NCI-H146 treated with DMSO at 0.1 percent for 48 hours (cell line): Measurements from ENCODE around the gene PEX14.

Experiments
- DNase-seq: peaks from one replicate; lab custom pipeline; 2025; ENCODE audit not compliant: unreplicated experiment; lab: John Stamatoyannopoulos, UW

The PEX14 gene

DNA sequence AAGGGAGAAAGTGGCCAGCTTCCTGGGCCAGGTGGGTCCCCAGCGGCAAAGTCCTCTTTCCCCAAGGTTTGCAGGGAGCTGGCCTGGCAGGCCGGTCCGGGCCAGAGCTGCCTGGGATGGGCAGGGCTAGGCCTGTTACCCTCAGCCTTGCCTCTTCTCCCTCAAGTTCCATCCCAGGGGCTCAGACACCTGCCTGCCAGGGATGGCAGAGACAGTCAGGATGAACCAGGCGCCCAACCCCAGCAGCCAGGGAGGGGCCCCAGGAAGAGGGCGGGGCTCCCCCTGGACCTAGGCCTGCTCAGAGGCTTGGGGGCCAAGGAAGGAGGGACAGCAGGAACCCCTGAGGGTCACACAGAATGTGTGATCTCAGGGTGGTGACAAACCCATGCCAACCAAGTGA, 201.1 kb downstream of the PEX14 start:
- no peak for DNase-seq

DNA sequence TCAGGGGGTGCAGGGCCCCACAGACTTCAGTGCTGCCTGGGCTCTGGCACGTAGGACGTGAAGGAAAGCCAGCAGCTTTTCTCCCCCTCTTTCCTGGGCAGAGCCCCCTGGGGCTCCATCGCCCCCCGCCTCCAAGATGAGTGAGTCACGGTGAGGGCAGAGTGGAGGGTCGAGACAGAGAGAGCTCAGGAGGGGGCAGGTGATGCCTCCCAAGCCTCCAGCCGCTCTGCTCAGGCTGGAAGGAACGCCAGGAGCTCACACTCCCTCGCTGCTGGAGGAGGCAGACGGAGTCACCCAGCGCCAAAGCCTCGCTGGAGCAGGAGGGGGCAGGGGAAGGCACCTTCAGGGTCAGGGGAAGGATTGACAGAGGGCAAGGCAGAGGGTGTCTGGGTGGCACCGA, 202.2 kb downstream of the PEX14 start:
- DNase-seq: no peak

DNA sequence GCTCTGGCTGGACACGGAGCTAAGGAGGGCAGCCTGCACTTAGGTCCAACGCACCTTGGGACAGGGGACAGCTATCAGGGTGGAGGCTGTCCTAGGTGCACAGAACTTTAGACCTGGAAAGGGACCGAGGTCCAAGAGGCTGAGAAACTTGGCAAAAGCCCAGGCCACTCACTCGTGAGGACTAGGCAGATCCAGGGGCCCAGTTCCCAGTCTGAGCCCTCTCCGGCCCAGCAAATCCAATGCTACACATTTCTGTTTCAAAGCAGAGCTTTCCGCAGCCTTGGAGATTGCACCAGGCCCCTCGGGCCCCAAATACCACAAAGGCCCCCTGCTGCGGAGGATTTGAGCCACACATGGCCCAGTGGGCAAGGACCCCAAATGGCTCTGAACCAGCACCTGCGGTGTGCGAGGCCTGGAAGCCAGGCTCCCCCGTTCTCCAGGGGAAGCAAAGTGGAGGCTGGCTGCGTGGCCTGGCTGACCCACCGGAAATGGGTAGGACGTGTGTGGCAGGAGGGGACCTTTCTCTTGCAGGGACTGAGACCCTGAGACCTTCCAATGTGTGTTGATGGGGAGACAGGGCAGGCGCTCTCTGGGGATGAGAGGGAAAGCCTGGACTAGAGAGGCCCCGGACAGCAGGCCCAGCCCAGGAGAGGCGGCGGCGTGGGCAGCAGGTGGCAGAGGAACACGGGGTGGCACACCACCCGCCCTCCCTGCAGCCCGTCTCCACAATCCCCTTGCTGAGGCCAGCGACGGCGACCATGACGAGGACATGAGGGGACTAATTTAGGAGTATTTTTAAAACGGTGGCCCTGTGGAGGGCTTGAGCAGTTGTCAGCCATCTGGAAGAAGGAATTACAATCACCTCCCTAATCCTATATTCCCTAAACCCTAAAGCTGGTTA, 203.0 kb downstream of the PEX14 start:
- DNase-seq: no peak

DNA sequence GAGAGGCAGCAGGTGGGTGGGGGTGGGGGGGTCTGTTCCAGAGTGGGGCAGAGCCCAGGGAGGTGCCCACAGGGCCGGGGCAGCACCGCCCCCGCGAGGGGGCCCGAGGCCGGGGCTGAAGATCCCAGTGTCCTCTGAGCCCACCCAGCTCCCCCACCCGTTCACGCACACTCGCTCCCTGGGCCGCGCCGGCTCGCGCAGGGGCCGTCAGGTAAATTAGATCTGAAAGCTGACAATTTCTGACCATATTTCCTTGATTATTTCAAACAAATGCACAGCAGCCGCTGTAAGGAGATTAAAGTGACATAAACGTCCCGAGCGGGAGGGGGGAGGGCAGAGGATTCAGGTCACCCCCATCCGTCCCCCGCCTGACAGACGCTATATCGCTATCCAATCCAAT, 203.7 kb downstream of the PEX14 start:
- DNase-seq: no peak

DNA sequence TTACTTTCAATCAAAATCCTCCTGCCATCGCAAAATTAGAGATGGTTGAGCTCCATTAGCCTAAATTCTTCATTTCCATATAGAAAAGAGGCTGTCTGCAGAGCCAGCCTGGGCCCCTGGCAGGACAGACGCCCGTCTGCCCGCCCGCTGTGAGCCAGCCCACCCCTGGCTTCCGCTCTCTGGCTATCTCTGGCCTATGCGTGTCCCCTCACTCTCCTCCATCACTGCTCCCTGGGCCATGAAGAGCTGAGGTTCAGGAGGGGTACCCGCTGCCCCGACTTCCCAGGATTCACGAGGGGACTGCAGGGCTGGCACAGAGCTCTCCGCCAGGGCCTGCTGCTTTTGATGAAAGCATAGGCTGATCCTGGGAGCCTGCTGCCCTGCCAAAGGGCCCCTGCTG, 204.1 kb downstream of the PEX14 start:
- DNase-seq: no peak

DNA sequence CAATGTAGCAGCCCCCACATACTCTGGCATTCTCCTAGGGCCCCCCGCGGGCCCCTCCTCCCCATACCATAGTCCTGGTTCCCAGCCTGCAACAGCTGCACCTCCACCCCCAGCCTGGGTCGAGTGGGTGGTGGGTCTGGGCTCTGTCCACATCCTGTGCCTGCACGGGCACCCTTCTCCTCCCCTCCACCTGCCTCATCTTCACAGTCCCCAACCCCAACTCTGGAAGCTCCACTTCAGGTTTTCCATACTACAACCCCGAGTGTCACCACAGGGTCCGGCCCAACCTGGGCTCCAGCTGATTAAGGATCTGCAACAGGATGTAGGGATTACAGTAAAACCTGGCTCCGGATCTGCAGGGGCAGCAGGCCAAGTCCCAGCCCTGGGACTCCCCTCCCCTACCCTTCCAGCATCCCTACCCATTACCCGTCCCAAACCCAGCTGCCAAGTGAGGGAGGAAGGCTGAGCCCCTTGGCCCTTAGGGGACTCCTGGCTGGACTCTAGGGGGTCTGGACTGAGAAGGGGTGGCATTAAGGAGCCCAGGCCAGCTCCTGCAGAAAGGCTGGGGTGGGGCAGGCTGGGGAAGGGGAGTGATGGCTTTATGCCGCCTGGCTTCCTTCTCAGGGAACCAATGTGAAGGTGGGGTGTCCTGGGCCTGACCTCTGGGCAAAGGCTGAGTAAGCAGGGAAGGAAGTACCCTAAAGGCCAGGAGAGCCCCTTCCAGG, 204.9 kb downstream of the PEX14 start:
- no peak for DNase-seq
